HEK293 (cell line): ENCODE data around the gene KARS1.

Experiments
- MZF1 ChIP-seq: fragments of 450-650 bp; formaldehyde crosslinking; IDR thresholded peaks from 2 replicates; pipeline ENCODE4 v1.5.1; 2017; ENCODE audit warnings: missing biosample characterization, missing genetic modification characterization, borderline replicate concordance
- SCRT1 ChIP-seq: fragments of 450-650 bp; formaldehyde crosslinking; IDR thresholded peaks from 2 replicates; pipeline ENCODE4 v1.5.1; 2016; ENCODE audit warnings: missing biosample characterization, missing genetic modification characterization, borderline replicate concordance
- SP2 ChIP-seq: fragments of 450-650 bp; formaldehyde crosslinking; IDR thresholded peaks from 2 replicates; pipeline ENCODE4 v1.5.1; 2016; ENCODE audit warnings: missing biosample characterization, missing genetic modification characterization
- TCF7L2 ChIP-seq: IDR thresholded peaks from 2 replicates; pipeline ENCODE4 v1.6.1; 2011; ENCODE audit warnings: low read depth, mild to moderate bottlenecking, inconsistent platforms, low read length, moderate library complexity, borderline replicate concordance
- ZNF157 ChIP-seq: fragments of 450-650 bp; formaldehyde crosslinking; IDR thresholded peaks from 2 replicates; pipeline ENCODE4 v1.5.1; 2016; ENCODE audit warnings: missing biosample characterization, missing genetic modification characterization
- ZNF549 ChIP-seq: fragments of 450-650 bp; IDR thresholded peaks from 2 replicates; pipeline ENCODE4 v1.5.1; 2018; ENCODE audit warnings: missing biosample characterization, missing genetic modification characterization, mild to moderate bottlenecking, inconsistent platforms, moderate library complexity
- ZNF629 ChIP-seq: fragments of 450-650 bp; formaldehyde crosslinking; IDR thresholded peaks from 2 replicates; pipeline ENCODE4 v1.5.1; 2017; ENCODE audit warnings: missing biosample characterization, missing genetic modification characterization
- ZNF830 ChIP-seq: fragments of 450-650 bp; IDR thresholded peaks from 2 replicates; pipeline ENCODE4 v1.5.0; 2018; ENCODE audit warnings: missing biosample characterization, missing genetic modification characterization, low read depth, mild to moderate bottlenecking, moderate library complexity
- TF ChIP-seq, protein P1 (sequence below): fragments of 450-650 bp; formaldehyde crosslinking; IDR thresholded peaks from 2 replicates; pipeline ENCODE4 v1.5.1; 2016; ENCODE audit warnings: missing biosample characterization, missing genetic modification characterization
- TF ChIP-seq, protein P2 (sequence below): fragments of 450-650 bp; formaldehyde crosslinking; IDR thresholded peaks from 2 replicates; pipeline ENCODE4 v1.5.1; 2016; ENCODE audit warnings: missing biosample characterization, missing genetic modification characterization
- TF ChIP-seq, protein P3 (sequence below): fragments of 450-650 bp; formaldehyde crosslinking; IDR thresholded peaks from 2 replicates; pipeline ENCODE4 v1.5.1; 2016; ENCODE audit warnings: missing biosample characterization, missing genetic modification characterization
- TF ChIP-seq, protein P4 (sequence below): fragments of 450-650 bp; formaldehyde crosslinking; IDR thresholded peaks from 2 replicates; pipeline ENCODE4 v1.5.1; 2016; ENCODE audit warnings: missing biosample characterization, missing genetic modification characterization
- TF ChIP-seq, protein P5 (sequence below): fragments of 450-650 bp; formaldehyde crosslinking; IDR thresholded peaks from 2 replicates; pipeline ENCODE4 v1.5.1; 2016; ENCODE audit warnings: missing biosample characterization, missing genetic modification characterization

DNA sequence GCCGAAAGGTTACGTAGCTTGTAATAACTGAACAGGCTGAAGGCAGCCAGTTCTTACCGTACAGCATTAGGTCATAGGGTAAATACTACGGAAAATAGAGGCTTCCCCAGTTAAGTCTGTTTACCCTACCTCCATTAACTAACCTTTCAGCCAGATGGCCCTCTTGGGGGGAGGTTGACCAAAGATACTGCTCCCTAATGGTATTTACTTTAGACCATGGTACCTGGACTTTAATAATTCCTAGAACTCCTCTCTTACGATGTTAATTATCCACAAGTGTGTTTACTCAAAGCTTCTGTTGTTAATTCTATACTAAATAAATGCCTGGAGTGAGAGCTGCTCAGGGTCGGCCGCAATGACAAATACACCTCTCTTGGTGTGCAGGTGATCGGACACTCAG is 14.6 kb downstream of the KARS1 start:
- TF ChIP-seq ZNF830 (tag by site-specific recombination) (no peak), ZNF629 (tag by site-specific recombination) (no peak), ZNF549 (tag by site-specific recombination) (no peak), ZNF157 (no peak), MZF1 (tag by site-specific recombination) (no peak), SP2 (tag by site-specific recombination) (no peak), TCF7L2 (no peak), SCRT1 (tag by site-specific recombination) (no peak)
- TF ChIP-seq, protein P1, sequence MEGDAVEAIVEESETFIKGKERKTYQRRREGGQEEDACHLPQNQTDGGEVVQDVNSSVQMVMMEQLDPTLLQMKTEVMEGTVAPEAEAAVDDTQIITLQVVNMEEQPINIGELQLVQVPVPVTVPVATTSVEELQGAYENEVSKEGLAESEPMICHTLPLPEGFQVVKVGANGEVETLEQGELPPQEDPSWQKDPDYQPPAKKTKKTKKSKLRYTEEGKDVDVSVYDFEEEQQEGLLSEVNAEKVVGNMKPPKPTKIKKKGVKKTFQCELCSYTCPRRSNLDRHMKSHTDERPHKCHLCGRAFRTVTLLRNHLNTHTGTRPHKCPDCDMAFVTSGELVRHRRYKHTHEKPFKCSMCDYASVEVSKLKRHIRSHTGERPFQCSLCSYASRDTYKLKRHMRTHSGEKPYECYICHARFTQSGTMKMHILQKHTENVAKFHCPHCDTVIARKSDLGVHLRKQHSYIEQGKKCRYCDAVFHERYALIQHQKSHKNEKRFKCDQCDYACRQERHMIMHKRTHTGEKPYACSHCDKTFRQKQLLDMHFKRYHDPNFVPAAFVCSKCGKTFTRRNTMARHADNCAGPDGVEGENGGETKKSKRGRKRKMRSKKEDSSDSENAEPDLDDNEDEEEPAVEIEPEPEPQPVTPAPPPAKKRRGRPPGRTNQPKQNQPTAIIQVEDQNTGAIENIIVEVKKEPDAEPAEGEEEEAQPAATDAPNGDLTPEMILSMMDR (tag by site-specific recombination), result no peak
- TF ChIP-seq, protein P2, sequence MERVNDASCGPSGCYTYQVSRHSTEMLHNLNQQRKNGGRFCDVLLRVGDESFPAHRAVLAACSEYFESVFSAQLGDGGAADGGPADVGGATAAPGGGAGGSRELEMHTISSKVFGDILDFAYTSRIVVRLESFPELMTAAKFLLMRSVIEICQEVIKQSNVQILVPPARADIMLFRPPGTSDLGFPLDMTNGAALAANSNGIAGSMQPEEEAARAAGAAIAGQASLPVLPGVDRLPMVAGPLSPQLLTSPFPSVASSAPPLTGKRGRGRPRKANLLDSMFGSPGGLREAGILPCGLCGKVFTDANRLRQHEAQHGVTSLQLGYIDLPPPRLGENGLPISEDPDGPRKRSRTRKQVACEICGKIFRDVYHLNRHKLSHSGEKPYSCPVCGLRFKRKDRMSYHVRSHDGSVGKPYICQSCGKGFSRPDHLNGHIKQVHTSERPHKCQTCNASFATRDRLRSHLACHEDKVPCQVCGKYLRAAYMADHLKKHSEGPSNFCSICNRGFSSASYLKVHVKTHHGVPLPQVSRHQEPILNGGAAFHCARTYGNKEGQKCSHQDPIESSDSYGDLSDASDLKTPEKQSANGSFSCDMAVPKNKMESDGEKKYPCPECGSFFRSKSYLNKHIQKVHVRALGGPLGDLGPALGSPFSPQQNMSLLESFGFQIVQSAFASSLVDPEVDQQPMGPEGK, result no peak
- TF ChIP-seq, protein P3, sequence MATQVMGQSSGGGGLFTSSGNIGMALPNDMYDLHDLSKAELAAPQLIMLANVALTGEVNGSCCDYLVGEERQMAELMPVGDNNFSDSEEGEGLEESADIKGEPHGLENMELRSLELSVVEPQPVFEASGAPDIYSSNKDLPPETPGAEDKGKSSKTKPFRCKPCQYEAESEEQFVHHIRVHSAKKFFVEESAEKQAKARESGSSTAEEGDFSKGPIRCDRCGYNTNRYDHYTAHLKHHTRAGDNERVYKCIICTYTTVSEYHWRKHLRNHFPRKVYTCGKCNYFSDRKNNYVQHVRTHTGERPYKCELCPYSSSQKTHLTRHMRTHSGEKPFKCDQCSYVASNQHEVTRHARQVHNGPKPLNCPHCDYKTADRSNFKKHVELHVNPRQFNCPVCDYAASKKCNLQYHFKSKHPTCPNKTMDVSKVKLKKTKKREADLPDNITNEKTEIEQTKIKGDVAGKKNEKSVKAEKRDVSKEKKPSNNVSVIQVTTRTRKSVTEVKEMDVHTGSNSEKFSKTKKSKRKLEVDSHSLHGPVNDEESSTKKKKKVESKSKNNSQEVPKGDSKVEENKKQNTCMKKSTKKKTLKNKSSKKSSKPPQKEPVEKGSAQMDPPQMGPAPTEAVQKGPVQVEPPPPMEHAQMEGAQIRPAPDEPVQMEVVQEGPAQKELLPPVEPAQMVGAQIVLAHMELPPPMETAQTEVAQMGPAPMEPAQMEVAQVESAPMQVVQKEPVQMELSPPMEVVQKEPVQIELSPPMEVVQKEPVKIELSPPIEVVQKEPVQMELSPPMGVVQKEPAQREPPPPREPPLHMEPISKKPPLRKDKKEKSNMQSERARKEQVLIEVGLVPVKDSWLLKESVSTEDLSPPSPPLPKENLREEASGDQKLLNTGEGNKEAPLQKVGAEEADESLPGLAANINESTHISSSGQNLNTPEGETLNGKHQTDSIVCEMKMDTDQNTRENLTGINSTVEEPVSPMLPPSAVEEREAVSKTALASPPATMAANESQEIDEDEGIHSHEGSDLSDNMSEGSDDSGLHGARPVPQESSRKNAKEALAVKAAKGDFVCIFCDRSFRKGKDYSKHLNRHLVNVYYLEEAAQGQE (tag by site-specific recombination), result no peak
- TF ChIP-seq, protein P4, sequence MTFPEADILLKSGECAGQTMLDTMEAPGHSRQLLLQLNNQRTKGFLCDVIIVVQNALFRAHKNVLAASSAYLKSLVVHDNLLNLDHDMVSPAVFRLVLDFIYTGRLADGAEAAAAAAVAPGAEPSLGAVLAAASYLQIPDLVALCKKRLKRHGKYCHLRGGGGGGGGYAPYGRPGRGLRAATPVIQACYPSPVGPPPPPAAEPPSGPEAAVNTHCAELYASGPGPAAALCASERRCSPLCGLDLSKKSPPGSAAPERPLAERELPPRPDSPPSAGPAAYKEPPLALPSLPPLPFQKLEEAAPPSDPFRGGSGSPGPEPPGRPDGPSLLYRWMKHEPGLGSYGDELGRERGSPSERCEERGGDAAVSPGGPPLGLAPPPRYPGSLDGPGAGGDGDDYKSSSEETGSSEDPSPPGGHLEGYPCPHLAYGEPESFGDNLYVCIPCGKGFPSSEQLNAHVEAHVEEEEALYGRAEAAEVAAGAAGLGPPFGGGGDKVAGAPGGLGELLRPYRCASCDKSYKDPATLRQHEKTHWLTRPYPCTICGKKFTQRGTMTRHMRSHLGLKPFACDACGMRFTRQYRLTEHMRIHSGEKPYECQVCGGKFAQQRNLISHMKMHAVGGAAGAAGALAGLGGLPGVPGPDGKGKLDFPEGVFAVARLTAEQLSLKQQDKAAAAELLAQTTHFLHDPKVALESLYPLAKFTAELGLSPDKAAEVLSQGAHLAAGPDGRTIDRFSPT (tag by site-specific recombination), result no peak
- TF ChIP-seq, protein P5, sequence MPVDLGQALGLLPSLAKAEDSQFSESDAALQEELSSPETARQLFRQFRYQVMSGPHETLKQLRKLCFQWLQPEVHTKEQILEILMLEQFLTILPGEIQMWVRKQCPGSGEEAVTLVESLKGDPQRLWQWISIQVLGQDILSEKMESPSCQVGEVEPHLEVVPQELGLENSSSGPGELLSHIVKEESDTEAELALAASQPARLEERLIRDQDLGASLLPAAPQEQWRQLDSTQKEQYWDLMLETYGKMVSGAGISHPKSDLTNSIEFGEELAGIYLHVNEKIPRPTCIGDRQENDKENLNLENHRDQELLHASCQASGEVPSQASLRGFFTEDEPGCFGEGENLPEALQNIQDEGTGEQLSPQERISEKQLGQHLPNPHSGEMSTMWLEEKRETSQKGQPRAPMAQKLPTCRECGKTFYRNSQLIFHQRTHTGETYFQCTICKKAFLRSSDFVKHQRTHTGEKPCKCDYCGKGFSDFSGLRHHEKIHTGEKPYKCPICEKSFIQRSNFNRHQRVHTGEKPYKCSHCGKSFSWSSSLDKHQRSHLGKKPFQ (tag by site-specific recombination), result no peak
